MCF 10A (cell line): ENCODE measurements around the gene DNAH17. TPM values are rescaled to one million over a fixed set of nuclear protein-coding genes. Genes with fewer than 3 reads are reported as not detected.

Experiments used
- Bru-seq: library from RNA; stranded (reverse); fragments of 400-500 nt; gene quantifications from one replicate; lab custom pipeline; 2021; lab: Mats Ljungman, UMichigan
- BruChase-seq, 2 experiments: library from RNA; stranded (reverse); fragments of 400-500 nt; gene quantifications; one replicate each; lab custom pipeline; 2021; lab: Mats Ljungman, UMichigan
- BruUV-seq: library from RNA; stranded (reverse); fragments of 400-500 nt; replicated peaks from 2 replicates; lab custom pipeline; 2021; lab: Mats Ljungman, UMichigan
- CTCF ChIA-PET: fragments of 300-600 bp; sonication (Branson Sonifier 250); formaldehyde crosslinking; extraction: SDS; loops from one replicate; lab custom pipeline; 2021; ENCODE audit warnings: antibody characterized with exemption, inconsistent platforms; lab: Yijun Ruan, JAX
- POLR2A ChIA-PET: fragments of 300-600, 350-650 bp; sonication (Branson Sonifier 250); formaldehyde crosslinking; extraction: SDS; loops from one replicate; lab custom pipeline; 2020; ENCODE audit warnings: antibody characterized with exemption, inconsistent platforms; lab: Yijun Ruan, JAX
- DNase-seq: peaks from one replicate; pipeline ENCODE4 v3.0.0-alpha.2; 2018; ENCODE audit not compliant: unreplicated experiment
- H3K27ac Mint-ChIP-seq: one replicate; pipeline ENCODE4 v1.8.0; 2022; ENCODE audit warnings: mild to moderate bottlenecking, low read depth, mixed read lengths; ENCODE audit not compliant: unreplicated experiment
- H3K27me3 Mint-ChIP-seq: one replicate; pipeline ENCODE4 v1.8.0; 2022; ENCODE audit warnings: mixed read lengths; ENCODE audit not compliant: insufficient read depth, unreplicated experiment
- H3K36me3 Mint-ChIP-seq: one replicate; pipeline ENCODE4 v1.8.0; 2022; ENCODE audit warnings: mild to moderate bottlenecking, moderate library complexity, mixed read lengths; ENCODE audit not compliant: insufficient read depth, unreplicated experiment
- H3K4me1 Mint-ChIP-seq: one replicate; pipeline ENCODE4 v1.8.0; 2022; ENCODE audit warnings: mixed read lengths; ENCODE audit not compliant: insufficient read depth, unreplicated experiment
- H3K4me3 Mint-ChIP-seq: one replicate; pipeline ENCODE4 v1.8.0; 2022; ENCODE audit warnings: mild to moderate bottlenecking, moderate library complexity, mixed read lengths; ENCODE audit not compliant: unreplicated experiment
- H3K9me3 Mint-ChIP-seq: one replicate; pipeline ENCODE4 v1.8.0; 2022; ENCODE audit warnings: mixed read lengths; ENCODE audit not compliant: unreplicated experiment
- CTCF ChIP-seq: fragments of 200-600 bp; IDR thresholded peaks from one replicate; pipeline ENCODE4 v1.8.0; 2022; ENCODE audit warnings: antibody characterized with exemption, mild to moderate bottlenecking; ENCODE audit not compliant: unreplicated experiment
- intact Hi-C: fragments of 100-400 bp; cut with micrococcal nuclease; formaldehyde crosslinking; loops from 2 replicates; pipeline ENCODE4 v1.14.1; 2022
- long read RNA-seq: library from polyadenylated mRNA; stranded (forward); transcript quantifications from one replicate; pipeline ENCODE4 v2.0.0, GENCODE V29; 2022
- total RNA-seq: library from RNA; stranded (reverse); gene quantifications from 2 replicates; pipeline ENCODE4 v1.2.3, GENCODE V29; 2022

The DNAH17 gene
- total RNA-seq (not detected in 2 replicates), Bru-seq, nascent RNA (percentile 1 among the genes with signal in this experiment), BruChase-seq, experiment 1, labeled RNA remaining after a 6-hour chase (percentile 22 among the genes with signal in this experiment), BruChase-seq, experiment 2, labeled RNA remaining after a 2-hour chase (percentile 7 among the genes with signal in this experiment)
- long read RNA-seq, partial matches to known transcripts: 0 of 3 reads
- long read RNA-seq, other reads (novel, unspliced or antisense): 3 of 3 reads

GRCh38 chr17:78577296-78577695 lies at the start of gene DNAH17:
DNAH17 (minus strand) TSS chr17:78577396; CDS start chr17:78575057, 2,339 bp downstream.
- no TSS peak for BruUV-seq
- Mint-ChIP-seq H3K27me3 (no peaks in the 10 kb centered on the region), H3K27ac (no peak within 1 kb of the TSS)

GRCh38 chr17:78624324-78625151 lies 47.3 kb upstream of the DNAH17 start:
- H3K27ac Mint-ChIP-seq: no peak overlapping the region
- H3K4me3 Mint-ChIP-seq: no peak overlapping the region
- intact Hi-C loops: no loop called here
- no peaks in the 10 kb centered on the region for H3K9me3 Mint-ChIP-seq
- no peaks in the 10 kb centered on the region for H3K36me3 Mint-ChIP-seq
- CTCF ChIA-PET: interaction anchor here (0.6 kb wide), 1 partner anchor 82 kb away, joined by 3 read pairs; no protein-coding TSS in a partner anchor
- no peaks in the 10 kb centered on the region for H3K4me1 Mint-ChIP-seq
- POLR2A ChIA-PET: no interaction called here
- TF ChIP-seq CTCF: no peak
- DNase-seq: no peak
- H3K27me3 Mint-ChIP-seq: no peaks in the 10 kb centered on the region
- no TSS peak for BruUV-seq

More at GRCh38 chr17:78577296-78577695, at the start of gene DNAH17:
- intact Hi-C loops: no loop called here
- Mint-ChIP-seq H3K9me3 (no peaks in the 10 kb centered on the region), H3K4me1 (peaks cover 7% of the 10 kb centered on the region), H3K4me3 (no peak within 1 kb of the TSS), H3K36me3 (no peaks in the 10 kb centered on the region)
- no peak for DNase-seq
- TF ChIP-seq CTCF: no peak
- CTCF ChIA-PET: interaction anchor here (0.6 kb wide), 1 partner anchor 78 kb away, joined by 4 read pairs; no protein-coding TSS in a partner anchor
- POLR2A ChIA-PET: no interaction called here

- intact Hi-C loops: no loop called here
- H3K27ac Mint-ChIP-seq: no peak overlapping the region
These were observed 46.3 kb upstream of the DNAH17 start for GRCh38 chr17:78623541-78623940.

More at GRCh38 chr17:78623541-78623940, 46.3 kb upstream of the DNAH17 start:
- Mint-ChIP-seq H3K4me3 (no peak overlapping the region), H3K36me3 (no peaks in the 10 kb centered on the region), H3K4me1 (no peaks in the 10 kb centered on the region), H3K9me3 (no peaks in the 10 kb centered on the region), H3K27me3 (no peaks in the 10 kb centered on the region)
- no peak for DNase-seq
- CTCF ChIA-PET: no interaction called here
- POLR2A ChIA-PET: no interaction called here
- BruUV-seq: no TSS peak
- TF ChIP-seq CTCF: no peak
